ENCODE measurements around the gene HIPK1.

The HIPK1 gene

DNA sequence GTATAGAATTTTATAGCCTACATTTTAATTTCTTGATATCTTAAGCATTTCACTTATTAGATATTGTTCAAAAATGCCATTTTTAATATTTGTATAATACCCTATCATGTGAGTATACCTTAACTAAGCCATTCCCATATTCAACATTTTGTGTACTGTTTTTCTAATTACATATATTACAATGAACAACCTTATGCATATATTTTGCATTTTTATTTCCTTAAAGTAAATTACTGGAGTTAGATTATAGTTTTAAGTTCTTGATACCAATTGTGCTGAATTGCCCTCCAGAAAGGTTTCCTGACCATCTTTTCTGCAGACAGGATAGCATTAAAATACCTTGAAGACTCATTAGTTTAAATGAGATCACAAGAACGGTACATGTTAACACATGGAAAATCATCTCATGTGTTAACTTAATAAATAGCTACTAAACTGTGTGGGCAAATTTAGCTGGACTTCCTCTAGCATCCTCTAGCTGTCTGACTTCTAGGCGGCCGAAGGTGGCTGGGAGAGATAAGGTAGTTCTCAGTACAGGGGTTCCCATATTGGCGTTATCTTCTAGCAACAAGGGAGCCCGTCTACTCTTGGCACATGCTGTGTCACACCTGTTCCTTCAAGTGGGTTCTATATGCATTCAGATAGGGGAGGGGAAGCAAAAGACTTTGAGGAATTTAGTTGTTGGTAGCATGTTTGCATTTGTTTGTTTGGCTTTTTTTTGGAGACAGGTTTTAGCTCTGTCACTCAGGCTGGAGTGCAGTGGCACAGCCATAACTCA, 15.0 kb upstream of the HIPK1 start:
- FAIRE-seq = no peak

DNA sequence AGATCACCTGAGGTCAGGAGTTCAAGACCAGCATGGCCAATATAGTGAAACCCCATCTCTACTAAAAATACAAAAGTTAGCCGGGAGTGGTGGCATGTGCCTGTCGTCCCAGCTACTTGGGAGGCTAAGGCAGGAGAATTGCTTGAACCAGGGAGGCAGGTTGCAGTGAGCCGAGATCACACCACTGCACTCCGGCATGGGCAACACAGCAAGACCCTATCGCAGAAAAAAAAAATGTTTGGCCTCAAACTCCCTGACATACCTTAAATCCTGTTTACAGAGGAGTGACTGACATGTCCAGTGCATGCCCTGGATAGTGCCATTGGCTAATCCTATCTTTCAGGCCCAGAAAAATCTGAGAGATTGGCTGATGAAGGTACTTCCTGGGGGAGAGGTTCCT, 12.2 kb upstream of the HIPK1 start:
- no peak for FAIRE-seq

DNA sequence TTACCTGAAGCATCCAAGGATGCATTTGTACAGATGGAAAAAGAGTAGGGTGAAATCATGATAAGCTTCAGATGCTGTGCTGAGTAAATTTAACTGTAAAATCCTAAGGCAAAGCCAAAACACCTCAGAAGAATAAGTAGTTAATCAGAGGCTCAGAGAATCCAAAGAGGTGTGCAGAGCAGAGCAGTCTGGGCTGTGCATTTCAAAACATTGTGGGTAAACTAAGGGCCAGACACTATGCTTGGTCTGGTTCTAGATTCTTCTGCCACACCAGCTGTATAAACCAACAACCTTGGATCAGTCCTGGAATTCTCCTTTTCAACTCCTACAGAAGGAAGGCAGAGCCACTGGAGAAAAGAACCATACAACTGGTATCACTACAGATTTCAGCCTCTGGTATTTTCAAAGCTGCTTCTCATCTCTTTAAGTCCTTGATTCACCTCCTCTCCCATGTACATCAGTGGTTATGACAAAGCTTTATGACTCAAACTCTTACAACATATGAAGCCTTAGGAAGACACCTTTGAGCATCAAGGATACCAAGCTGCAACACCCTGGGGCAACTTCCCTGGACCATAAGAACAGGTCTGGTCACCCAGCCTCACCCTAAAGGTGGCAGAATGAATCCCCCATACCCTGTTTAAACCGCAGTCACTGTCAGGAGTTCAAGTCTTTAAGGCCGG, 11.6 kb upstream of the HIPK1 start:
- no peak for FAIRE-seq

DNA sequence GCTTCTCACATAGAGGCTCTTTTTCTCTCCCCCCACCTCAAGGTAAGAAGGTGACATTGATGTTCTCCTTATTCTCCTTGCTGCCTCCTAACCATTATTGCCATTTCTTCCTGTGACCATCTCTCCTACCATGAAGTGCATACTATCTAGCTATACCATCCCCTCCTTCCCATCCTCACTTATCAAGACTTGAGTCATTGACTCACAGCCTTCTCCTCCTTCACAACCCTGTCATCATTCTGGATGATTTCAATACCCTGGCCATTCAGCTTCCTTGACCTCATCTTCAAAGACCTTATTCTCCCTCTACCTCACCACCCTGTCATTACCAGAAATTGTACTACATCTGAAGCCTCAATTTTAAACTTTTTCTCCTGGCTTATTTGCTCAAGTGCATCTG, 10.9 kb upstream of the HIPK1 start:
- no peak for FAIRE-seq

DNA sequence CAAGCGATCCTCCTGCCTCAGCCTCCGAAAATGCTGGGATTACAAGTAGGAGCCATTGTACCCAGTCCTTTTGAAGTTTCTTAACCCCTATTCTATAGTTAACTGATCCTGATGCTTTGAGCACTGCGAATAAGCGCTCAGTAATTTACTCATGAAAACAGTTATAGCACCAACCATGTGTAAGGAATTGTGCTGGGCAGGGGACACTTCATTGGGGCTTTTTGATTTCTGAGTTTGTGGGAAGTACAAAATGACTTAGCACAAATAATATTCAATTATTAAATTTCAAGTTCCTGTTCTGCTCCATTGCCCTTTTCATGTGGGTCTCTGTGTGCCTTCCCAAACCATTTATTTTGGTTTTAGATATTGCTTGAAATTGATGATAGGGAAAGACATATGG, 6.2 kb upstream of the HIPK1 start:
- no peak for FAIRE-seq

DNA sequence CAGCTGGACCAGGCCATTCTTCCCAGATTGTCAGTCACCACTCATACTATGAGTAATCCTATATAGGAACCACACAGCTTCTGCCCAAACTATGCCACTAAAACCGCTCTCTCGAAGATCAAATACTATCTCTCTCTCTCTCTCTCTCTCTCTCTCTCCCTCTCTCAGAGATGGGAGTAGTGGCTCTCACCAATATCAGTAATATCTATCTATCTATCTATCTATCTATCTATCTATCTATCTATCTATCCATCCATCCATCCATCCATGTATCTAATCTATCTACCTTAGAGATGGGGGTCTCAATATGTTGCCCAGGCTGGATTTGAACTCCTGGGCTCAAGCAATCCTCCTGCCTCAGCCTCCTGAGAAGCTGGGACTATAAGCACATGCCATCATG, 4.7 kb upstream of the HIPK1 start:
- FAIRE-seq = no peak

DNA sequence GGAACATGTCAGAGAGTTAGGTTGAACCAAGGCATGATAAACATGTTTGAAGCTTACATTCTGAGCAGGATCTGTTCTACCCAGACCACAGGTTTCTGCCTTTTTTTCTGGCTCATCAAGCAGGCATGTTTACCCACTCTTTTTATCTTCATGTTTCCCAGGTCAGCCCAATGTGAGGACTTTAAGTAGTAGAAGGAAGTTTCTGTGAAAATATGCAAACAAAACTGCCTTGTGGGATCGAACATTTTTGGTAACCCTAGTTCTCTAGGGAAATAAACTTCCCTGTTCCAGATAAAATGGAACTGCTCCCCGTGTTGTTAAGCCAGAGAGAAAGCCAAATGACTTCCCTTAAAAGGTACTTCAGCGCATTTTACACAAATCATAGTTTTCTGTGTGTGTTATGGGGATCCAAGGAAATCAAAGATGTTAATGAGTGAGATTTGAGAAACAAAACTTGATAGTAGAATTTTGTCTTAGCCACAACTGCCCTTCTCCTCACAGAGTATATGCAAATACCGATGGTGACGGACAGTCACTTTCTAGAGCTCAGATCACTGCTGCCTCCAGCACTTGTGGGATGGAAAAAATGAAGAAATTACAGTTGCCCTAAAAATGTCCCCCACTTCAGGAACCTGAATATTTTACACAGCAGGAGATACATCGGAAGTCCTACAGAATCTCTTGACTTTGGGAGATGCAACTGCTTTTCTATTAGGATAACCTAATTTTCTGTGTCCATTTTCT, 765 bp upstream of the HIPK1 start:
- FAIRE-seq = no peak

DNA sequence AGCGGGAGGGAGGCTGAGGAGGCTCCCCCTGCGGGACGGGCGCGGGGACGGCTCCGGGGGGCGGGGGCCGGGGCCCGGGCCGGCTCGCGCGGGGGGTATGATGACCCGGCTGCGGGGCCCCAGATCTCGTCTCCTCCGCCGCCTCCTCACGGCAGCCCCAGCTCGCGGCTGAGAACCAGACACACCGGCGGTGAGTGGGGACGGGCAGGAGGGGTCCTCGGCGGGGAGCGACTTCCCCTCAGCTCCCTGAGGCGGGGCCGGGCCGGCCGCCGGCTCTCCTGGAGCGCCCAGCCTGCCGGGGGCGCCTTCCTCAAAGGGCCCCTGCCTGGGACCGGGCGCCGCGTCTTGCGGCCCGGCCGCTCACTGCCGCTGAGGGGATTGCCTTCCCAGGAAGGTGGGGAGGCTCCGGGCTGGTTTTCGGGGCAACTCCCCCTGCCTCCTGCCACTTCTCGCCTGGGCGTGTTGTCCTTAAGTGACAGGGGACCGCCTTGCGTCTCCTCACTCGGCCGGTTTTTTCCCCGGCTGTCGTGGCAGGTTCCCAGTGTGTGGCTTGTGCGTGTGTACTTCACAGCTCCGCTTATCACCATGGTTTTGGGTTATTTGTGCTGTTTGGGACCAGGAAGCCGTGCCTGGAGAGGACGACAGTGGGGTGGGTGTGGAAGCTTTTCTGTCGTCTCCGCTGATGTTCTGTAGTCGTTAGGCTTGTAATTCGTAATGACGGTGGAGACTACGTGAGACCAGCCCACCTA, 800 bp downstream of the HIPK1 start:
- no peak for FAIRE-seq

DNA sequence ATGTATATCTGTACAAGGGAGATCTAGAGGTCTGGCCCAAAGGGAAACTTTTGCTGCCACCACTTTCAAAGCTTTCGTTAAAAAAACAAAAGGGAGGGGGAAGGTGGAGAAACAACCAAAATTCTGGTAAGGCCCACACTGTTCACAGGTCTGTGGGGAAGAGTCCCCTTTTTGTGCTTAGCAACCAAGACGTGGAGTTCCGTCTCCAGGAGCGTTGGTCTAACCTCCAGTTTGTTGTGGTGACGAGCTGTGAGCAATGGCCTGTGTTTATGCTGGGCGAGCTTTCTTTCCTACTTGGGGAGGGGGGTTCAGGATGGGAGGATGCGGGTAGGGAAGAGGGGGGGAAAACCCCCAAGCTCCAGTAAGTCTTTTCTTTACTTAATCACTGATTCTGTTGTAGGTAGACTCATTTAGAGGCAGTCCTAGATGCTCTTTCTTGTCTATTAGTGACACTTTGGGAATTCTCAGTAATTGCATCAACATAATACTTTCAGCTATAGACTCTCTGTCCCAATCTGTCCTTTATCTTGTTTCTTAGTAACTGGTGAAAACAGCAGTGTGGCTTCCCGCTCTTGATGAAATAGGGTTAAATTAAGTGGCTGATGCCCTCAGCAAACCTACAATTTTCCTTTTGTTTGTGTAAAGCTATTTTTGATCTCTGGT, 1.5 kb downstream of the HIPK1 start:
- FAIRE-seq = no peak

DNA sequence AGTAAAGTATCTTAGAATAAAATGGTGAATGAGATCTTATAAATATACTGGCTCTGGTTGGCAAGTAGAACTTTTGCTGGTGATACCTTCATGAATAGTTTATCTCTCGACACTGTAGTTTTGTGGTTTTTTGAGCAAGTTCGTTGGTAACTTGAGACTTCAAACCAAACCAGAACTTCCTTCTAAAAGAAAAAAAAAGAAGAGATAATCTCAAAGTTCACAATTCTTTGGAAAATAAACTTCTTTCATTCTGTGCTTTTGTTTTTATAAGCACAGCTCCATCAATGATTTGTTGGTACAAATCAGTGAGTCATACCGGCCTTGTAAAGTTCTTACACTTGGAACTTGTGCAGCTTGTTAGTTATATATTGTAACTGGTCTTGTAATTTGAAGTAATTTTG, 2.3 kb downstream of the HIPK1 start:
- no peak for FAIRE-seq

DNA sequence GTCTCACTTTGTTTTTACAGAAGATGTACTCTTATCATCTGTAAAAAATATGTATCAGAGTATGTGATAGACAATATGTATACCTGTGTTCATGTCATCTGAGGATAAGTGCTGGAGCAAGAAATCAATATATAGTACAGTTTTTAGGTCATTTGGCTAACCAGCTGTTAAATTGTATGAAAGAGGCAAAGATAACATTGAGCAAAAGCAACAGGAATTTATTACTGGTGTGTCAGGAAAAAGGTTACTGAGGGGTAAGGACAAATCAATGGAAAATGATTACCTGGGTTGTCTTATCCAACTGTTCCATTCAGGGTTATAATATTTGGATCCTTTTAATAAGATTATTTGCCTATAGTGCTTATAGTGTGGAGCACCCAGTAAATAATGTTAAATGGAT, 4.9 kb downstream of the HIPK1 start:
- FAIRE-seq = no peak

DNA sequence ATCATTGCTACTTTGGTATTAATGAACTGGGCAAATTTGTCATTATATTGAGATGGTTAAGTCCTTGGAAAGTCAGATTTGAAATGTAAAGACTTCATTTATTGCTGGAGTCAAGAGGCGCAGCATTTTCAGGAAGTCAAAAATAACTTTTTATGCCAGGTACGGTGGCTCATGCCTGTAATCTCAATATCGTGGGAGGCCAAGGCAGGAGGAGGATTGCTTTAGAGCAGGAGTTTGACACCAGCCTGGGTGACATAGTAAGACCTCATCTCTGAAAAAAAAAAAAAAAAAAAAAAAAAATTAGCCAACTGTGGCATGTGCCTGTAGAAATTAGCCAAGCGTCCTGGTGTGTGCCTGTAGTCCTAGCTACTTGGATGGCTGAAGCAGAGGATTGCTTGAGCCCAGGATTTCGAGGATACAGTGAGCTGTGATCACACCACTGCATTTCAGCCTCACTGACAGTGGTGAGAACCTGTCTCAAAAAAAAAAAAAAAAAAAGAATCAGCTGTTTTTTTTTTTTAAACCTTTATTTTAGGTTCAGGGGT, 5.5 kb downstream of the HIPK1 start:
- FAIRE-seq = no peak

DNA sequence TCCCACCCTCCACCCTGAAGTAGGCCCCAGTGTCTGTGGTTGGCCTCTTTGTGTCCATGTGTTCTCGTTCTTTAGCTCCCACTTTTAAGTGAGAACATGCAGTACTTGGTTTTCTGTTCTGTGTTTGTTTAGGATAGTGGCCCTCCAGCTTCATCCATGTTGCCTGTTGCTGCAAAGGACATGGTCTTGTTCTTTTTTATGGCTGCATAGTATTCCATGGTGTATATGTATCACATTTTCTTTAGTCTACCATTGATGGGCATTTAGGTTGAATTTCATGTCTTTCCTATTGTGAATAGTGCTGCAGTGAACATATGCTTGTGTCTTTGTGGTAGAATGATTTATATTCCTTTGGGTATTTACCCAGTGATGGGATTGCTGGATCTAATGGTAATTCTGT, 6.1 kb downstream of the HIPK1 start:
- no peak for FAIRE-seq

DNA sequence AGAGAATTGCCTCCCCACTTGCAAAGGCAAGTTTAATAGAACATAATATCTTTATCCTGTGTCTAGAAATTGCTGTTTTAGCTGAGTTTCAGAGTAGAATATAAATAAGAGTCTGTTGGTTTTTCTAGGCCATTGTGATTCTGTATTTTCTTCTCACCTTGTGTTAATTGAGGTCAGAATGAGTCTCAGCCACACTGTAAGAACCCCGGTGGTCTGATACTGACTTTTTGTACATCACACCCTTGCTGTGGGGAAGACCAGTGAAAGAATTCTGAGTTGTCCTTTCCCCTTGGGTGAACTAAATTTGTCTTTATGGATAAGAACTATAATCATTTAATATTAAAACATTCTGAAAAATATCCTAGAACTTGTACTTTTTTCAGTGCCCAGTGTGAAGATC, 6.8 kb downstream of the HIPK1 start:
- FAIRE-seq = no peak

DNA sequence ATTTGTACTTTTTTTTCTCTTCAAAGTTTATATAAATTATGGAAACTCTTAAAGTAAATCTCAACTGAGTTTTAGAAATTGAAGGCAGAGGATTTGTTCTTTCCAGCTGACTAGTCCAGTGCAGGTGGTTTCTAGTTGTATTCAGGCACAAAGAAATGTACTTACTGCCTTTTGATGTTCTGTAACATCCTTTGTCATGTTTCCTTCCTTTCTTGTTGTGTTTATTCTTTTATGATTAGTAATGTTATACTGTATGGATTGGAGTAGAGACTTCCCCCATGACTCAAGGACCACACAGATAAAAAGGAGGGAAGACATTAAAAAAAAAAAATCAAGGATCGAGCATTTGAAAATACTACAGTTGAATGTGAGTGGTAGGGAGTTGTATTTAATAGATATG, 8.0 kb downstream of the HIPK1 start:
- FAIRE-seq = no peak

DNA sequence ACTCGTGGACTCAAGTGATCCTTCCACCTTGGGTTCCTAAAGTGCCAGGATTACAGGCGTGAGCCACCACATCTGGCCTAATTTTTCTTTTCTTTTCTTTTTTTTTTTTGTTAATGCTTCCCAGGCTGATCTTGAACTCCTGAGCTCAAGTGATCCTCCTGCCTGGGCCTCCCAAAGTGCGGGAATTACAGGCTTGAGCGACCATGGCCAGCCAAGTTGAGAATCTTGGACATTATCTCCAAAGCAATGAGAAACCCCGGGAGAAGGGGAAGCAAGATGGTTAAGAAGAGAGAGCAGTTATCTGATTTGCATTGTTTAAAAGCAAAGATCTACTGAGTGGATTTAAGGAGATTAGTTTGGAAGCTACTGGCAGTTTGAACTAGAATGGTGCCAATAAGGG, 9.1 kb downstream of the HIPK1 start:
- FAIRE-seq = no peak

DNA sequence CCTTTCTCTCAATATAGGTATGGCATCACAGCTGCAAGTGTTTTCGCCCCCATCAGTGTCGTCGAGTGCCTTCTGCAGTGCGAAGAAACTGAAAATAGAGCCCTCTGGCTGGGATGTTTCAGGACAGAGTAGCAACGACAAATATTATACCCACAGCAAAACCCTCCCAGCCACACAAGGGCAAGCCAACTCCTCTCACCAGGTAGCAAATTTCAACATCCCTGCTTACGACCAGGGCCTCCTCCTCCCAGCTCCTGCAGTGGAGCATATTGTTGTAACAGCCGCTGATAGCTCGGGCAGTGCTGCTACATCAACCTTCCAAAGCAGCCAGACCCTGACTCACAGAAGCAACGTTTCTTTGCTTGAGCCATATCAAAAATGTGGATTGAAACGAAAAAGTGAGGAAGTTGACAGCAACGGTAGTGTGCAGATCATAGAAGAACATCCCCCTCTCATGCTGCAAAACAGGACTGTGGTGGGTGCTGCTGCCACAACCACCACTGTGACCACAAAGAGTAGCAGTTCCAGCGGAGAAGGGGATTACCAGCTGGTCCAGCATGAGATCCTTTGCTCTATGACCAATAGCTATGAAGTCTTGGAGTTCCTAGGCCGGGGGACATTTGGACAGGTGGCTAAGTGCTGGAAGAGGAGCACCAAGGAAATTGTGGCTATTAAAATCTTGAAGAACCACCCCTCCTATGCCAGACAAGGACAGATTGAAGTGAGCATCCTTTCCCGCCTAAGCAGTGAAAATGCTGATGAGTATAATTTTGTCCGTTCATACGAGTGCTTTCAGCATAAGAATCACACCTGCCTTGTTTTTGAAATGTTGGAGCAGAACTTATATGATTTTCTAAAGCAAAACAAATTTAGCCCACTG, 11.5 kb downstream of the HIPK1 start:
- FAIRE-seq = no peak

DNA sequence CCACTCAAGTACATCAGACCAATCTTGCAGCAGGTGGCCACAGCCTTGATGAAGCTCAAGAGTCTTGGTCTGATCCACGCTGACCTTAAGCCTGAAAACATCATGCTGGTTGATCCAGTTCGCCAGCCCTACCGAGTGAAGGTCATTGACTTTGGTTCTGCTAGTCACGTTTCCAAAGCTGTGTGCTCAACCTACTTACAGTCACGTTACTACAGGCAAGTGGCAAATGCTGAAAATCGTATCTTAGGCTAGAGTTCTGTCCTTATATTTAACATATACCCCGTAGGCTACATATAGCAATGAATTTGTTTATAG, 12.1 kb downstream of the HIPK1 start:
- no peak for FAIRE-seq

DNA sequence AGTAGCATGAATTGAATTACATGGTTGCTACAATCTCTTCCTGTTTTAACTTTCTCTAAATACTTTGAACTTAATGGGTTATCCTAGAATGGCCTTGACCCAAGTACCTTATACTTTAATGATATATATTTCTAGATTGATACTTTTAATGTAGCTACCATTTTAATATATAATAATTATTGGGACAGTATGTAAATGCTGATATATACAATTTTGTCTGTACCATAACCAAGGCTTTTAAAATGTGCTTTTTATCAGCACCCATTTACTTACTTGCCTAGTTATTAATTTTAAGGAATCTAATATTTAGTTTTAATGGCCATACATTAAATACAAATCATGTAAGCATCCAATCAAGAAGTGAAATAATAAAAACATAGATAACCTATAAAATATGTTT, 13.4 kb downstream of the HIPK1 start:
- FAIRE-seq = no peak

DNA sequence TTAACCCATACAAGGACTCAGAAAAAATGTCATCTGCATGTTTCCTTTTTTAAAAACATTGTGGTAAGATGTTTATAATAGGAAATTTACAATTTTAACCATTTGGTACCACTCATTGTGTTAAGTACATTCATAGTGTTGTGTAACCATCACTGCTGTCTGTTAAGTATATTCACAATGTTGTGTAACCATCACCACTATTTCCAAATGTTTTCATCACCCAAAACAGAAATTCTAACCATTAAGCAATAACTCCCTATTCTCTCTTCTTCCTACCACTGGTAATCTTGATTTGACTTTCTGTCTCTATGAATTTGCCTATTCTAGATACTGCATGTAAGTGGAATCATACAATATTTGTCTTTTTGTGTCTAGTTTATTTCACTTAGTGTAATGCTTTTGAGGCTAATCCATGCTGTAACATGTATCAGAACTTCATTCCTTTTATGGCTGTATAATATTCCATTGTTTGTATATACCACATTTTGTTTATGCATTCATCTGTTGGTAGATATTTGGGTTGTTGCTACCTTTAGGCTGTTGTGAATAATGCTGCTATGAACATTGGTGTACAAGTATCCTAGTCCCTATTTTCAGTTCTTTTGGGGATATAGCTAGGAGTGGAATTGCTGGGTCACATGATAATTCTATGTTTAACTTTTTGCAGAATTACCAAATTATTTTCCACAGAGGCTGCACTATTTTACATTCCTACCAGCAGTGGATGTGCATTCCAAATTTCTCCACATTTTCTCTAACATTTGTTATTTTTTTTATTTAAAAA, 14.1 kb downstream of the HIPK1 start:
- FAIRE-seq = no peak

DNA sequence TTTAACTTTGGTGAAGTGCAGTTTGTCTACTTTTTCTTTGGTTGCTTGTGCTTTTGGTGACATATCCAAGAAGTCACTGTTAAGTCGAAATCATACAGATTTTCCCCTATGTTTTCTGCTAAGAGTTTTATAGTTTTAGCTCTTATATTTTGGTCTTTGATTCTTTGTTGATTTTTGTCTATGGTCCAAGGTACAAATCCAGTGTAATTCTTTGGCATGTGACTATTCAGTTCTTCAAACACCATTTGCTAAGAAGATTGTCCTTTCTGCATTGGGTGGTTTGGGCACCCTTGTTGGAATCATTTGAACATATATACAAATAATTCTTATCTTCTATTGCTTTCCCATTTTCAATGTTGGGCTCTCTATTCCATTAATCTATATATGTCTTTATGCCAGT, 16.2 kb downstream of the HIPK1 start:
- no peak for FAIRE-seq
